HepG2 (cell line): ENCODE measurements around the gene TLE1. TPM values are rescaled to one million over a fixed set of nuclear protein-coding genes. Genes with fewer than 3 reads are reported as not detected.
A peak's percentile ranks its signal among the peaks of the same experiment; 100 is the strongest.

Experiments used
- AGO2 ChIP-seq: fragments of 200-400 bp; formaldehyde crosslinking; optimal IDR thresholded peaks from 2 replicates; pipeline ENCODE3; 2017; ENCODE audit warnings: mild to moderate bottlenecking, low read depth, low read length, moderate library complexity
- CEBPG ChIP-seq: IDR thresholded peaks from 2 replicates; pipeline ENCODE4 v1.6.1; 2016
- EP300 ChIP-seq, 3 experiments: sonication (generic) in 1 of 3; formaldehyde crosslinking in 1 of 3; IDR thresholded peaks; 2 replicates each; pipeline versions ENCODE4 v1.5.1 to v1.6.1; 2011 to 2020; ENCODE audit warnings: low read depth in 2 of 3, low read length in 2 of 3, borderline replicate concordance in 1 of 3, improper control_type of control experiment in 1 of 3, mild to moderate bottlenecking in 1 of 3, missing genetic modification reagents in 1 of 3, moderate library complexity in 1 of 3
- EZH2 ChIP-seq: conservative IDR thresholded peaks from 2 replicates; pipeline ENCODE4 v1.6.1; 2012; ENCODE audit warnings: mild to moderate bottlenecking, low read depth, low read length, moderate library complexity
- HCFC1 ChIP-seq: fragments of 150-350 bp; IDR thresholded peaks from 2 replicates; pipeline ENCODE4 v1.6.1; 2014; ENCODE audit warnings: low read depth, low read length
- HNF4G ChIP-seq, 2 experiments: sonication (generic) in 1 of 2; formaldehyde crosslinking in 1 of 2; IDR thresholded peaks; 2 replicates each; pipeline versions ENCODE4 v1.4.0 to v1.6.1; 2011 to 2020; ENCODE audit warnings: borderline replicate concordance in 2 of 2, low read depth in 2 of 2, mild to moderate bottlenecking in 2 of 2, low read length in 1 of 2, missing genetic modification reagents in 1 of 2, moderate library complexity in 1 of 2
- IRF2 ChIP-seq: IDR thresholded peaks from 2 replicates; pipeline ENCODE4 v1.6.1; 2018; ENCODE audit warnings: missing genetic modification reagents, missing compliant biosample characterization
- KDM6A ChIP-seq: IDR thresholded peaks from 2 replicates; pipeline ENCODE4 v1.6.1; 2016; ENCODE audit warnings: low read depth
- NR2F1 ChIP-seq, 2 experiments: fragments of 450-650 bp in 1 of 2; formaldehyde crosslinking in 1 of 2; IDR thresholded peaks; 2 replicates each; pipeline versions ENCODE4 v1.5.0 to v1.6.1; 2016 to 2020; ENCODE audit warnings: mild to moderate bottlenecking in 1 of 2, missing compliant biosample characterization in 1 of 2, missing genetic modification reagents in 1 of 2, moderate library complexity in 1 of 2
- SALL1 ChIP-seq: sonication (generic); formaldehyde crosslinking; IDR thresholded peaks from 2 replicates; pipeline ENCODE4 v1.8.0; 2022; ENCODE audit warnings: mild to moderate bottlenecking, missing genetic modification reagents
- THAP11 ChIP-seq: IDR thresholded peaks from 2 replicates; pipeline ENCODE4 v1.6.1; 2016; ENCODE audit warnings: missing biosample characterization, missing genetic modification reagents
- ZNF350 ChIP-seq: sonication (generic); formaldehyde crosslinking; IDR thresholded peaks from 2 replicates; pipeline ENCODE4 v1.4.0; 2020; ENCODE audit warnings: mild to moderate bottlenecking, low read depth, missing genetic modification reagents, borderline replicate concordance
- ZNF709 ChIP-seq: sonication (generic); formaldehyde crosslinking; IDR thresholded peaks from 2 replicates; pipeline ENCODE4 v1.5.0; 2020; ENCODE audit warnings: mild to moderate bottlenecking, missing genetic modification reagents
- ZNF746 ChIP-seq: sonication (generic); formaldehyde crosslinking; IDR thresholded peaks from 2 replicates; pipeline ENCODE4 v1.8.0; 2022; ENCODE audit warnings: mild to moderate bottlenecking, missing genetic modification reagents
- ZNF839 ChIP-seq: sonication (generic); formaldehyde crosslinking; IDR thresholded peaks from 2 replicates; pipeline ENCODE4 v1.4.0; 2020; ENCODE audit warnings: missing genetic modification reagents, mild to moderate bottlenecking, borderline replicate concordance
- polyA plus RNA-seq, 8 experiments: library from polyadenylated mRNA; depleted of rRNA in 3 of 8; stranded (reverse) in 7 of 8; unstranded in 1 of 8; fragments of >200 nt; fragmentation: Illumina TruSeq in 4 of 8; extraction: Trizol in 4 of 8; gene quantifications; 2 replicates each; pipeline versions ENCODE4 v1.2.1 to v1.2.3, GENCODE V29; 2011 to 2016; ENCODE audit warnings: low read depth in 4 of 8, missing spikeins in 1 of 8, mixed read lengths in 1 of 8; ENCODE audit not compliant: insufficient read depth in 1 of 8
- total RNA-seq, 5 experiments: library from RNA; depleted of rRNA; stranded (reverse); fragments of >200 nt; fragmentation: Illumina TruSeq; extraction: Trizol; gene quantifications; 2 replicates each; pipeline ENCODE4 v1.2.3, GENCODE V29; 2016; ENCODE audit warnings: low read depth in 1 of 5
- TF ChIP-seq, protein P1 (sequence below): sonication (generic); formaldehyde crosslinking; conservative IDR thresholded peaks from 2 replicates; pipeline ENCODE4 v1.4.0; 2020; ENCODE audit warnings: mild to moderate bottlenecking, missing genetic modification reagents, moderate library complexity
- TF ChIP-seq, protein P2 (sequence below): sonication (generic); formaldehyde crosslinking; IDR thresholded peaks from 2 replicates; pipeline ENCODE4 v1.8.0; 2022; ENCODE audit warnings: mild to moderate bottlenecking, missing genetic modification reagents
- TF ChIP-seq, protein P3 (sequence below): sonication (generic); formaldehyde crosslinking; IDR thresholded peaks from 2 replicates; pipeline ENCODE4 v1.5.0; 2020; ENCODE audit warnings: mild to moderate bottlenecking, missing genetic modification reagents
- TF ChIP-seq, protein P4 (sequence below): IDR thresholded peaks from 2 replicates; pipeline ENCODE4 v1.6.1; 2016; ENCODE audit warnings: low read depth

The TLE1 gene
- total and polyA plus RNA-seq, 2 of the 13 experiments (the other 11 are each of a cell fraction or from before 2014, with no cell fraction given), result 35.9 to 109 TPM

DNA sequence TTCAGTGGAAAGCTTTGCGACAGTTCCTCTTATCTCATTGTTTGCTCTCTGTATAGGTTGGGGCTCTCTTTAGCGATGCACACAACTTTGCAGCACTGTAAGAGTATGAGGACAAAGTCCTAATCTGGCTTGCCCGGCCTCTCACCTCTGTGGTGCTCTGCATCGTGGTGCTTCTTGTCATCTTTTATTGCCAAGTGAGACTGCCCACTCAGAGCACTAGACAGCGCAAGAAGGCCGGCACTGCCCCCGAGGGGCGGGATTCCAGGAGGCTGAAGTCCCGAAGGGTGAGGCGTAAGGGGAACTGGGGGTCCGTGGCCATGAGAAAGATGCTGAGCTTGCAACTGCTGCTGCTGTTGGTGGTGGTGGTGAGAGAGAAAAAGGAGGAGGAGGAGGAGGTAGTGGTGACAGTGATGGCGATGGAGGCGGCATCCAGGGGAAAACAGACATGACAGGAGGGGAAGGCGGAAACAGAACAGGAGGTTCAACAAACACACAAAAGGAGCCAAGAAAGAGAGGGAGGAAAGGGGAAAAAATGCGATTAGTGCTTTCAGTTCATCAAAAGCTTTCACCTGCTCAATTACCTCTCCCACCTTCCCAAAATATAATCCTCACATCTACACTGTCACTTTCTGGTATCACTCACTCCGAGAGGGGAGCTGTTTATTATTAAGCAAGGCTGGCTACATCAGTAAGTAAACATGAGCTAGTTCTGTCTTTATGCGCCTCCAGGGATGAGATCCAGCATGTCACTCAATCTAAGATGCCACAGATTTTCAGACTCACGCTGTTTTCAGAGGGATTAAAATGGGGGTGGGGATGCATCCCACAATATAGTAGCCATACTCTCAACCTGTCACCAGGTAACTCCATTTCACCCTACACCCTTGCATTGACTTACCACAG lies 55.1 kb downstream of the TLE1 start (continued):
- TF ChIP-seq, protein P1, sequence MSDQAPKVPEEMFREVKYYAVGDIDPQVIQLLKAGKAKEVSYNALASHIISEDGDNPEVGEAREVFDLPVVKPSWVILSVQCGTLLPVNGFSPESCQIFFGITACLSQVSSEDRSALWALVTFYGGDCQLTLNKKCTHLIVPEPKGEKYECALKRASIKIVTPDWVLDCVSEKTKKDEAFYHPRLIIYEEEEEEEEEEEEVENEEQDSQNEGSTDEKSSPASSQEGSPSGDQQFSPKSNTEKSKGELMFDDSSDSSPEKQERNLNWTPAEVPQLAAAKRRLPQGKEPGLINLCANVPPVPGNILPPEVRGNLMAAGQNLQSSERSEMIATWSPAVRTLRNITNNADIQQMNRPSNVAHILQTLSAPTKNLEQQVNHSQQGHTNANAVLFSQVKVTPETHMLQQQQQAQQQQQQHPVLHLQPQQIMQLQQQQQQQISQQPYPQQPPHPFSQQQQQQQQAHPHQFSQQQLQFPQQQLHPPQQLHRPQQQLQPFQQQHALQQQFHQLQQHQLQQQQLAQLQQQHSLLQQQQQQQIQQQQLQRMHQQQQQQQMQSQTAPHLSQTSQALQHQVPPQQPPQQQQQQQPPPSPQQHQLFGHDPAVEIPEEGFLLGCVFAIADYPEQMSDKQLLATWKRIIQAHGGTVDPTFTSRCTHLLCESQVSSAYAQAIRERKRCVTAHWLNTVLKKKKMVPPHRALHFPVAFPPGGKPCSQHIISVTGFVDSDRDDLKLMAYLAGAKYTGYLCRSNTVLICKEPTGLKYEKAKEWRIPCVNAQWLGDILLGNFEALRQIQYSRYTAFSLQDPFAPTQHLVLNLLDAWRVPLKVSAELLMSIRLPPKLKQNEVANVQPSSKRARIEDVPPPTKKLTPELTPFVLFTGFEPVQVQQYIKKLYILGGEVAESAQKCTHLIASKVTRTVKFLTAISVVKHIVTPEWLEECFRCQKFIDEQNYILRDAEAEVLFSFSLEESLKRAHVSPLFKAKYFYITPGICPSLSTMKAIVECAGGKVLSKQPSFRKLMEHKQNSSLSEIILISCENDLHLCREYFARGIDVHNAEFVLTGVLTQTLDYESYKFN, result peak; percentile 77
- TF ChIP-seq EZH2, result no peak
- peak; percentile 47 for TF ChIP-seq THAP11 (CRISPR knock-in tag)
- no peak for TF ChIP-seq AGO2
- TF ChIP-seq EP300 (IDR thresholded peaks at IDR 0.05; ENCODE audit: low read depth in 2 of 2, low read length in 2 of 2), result peak in 1 of 2 experiments; percentile 47; a peak in 1 of 4 replicates
- peak; percentile 25; the same call in 1 of the 2 replicates for TF ChIP-seq EP300 (CRISPR knock-in tag; IDR thresholded peaks at IDR 0.05; ENCODE audit: borderline replicate concordance)
- TF ChIP-seq, protein P2, sequence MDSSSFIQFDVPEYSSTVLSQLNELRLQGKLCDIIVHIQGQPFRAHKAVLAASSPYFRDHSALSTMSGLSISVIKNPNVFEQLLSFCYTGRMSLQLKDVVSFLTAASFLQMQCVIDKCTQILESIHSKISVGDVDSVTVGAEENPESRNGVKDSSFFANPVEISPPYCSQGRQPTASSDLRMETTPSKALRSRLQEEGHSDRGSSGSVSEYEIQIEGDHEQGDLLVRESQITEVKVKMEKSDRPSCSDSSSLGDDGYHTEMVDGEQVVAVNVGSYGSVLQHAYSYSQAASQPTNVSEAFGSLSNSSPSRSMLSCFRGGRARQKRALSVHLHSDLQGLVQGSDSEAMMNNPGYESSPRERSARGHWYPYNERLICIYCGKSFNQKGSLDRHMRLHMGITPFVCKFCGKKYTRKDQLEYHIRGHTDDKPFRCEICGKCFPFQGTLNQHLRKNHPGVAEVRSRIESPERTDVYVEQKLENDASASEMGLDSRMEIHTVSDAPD, result no peak
- peak; percentile 99 for TF ChIP-seq ZNF709 (CRISPR knock-in tag)
- no peak for TF ChIP-seq ZNF746 (CRISPR knock-in tag)
- TF ChIP-seq IRF2 (CRISPR knock-in tag), result peak; percentile 37; the same call in 1 of the 2 replicates
- TF ChIP-seq, protein P3, sequence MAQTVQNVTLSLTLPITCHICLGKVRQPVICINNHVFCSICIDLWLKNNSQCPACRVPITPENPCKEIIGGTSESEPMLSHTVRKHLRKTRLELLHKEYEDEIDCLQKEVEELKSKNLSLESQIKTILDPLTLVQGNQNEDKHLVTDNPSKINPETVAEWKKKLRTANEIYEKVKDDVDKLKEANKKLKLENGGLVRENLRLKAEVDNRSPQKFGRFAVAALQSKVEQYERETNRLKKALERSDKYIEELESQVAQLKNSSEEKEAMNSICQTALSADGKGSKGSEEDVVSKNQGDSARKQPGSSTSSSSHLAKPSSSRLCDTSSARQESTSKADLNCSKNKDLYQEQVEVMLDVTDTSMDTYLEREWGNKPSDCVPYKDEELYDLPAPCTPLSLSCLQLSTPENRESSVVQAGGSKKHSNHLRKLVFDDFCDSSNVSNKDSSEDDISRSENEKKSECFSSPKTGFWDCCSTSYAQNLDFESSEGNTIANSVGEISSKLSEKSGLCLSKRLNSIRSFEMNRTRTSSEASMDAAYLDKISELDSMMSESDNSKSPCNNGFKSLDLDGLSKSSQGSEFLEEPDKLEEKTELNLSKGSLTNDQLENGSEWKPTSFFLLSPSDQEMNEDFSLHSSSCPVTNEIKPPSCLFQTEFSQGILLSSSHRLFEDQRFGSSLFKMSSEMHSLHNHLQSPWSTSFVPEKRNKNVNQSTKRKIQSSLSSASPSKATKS (CRISPR knock-in tag), result no peak
- peak; percentile 48; the same call in 1 of the 2 replicates for TF ChIP-seq ZNF350 (CRISPR knock-in tag)
- no peak for TF ChIP-seq HCFC1
- TF ChIP-seq CEBPG (CRISPR knock-in tag), result peak; percentile 35; the same call in 1 of the 2 replicates
- TF ChIP-seq, protein P4, sequence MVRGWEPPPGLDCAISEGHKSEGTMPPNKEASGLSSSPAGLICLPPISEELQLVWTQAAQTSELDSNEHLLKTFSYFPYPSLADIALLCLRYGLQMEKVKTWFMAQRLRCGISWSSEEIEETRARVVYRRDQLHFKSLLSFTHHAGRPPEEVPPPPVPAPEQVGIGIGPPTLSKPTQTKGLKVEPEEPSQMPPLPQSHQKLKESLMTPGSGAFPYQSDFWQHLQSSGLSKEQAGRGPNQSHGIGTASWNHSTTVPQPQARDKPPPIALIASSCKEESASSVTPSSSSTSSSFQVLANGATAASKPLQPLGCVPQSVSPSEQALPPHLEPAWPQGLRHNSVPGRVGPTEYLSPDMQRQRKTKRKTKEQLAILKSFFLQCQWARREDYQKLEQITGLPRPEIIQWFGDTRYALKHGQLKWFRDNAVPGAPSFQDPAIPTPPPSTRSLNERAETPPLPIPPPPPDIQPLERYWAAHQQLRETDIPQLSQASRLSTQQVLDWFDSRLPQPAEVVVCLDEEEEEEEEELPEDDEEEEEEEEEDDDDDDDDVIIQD (CRISPR knock-in tag), result peak; percentile 54; the same call in 1 of the 2 replicates
- peak; percentile 73; the same call in 1 of the 2 replicates for TF ChIP-seq HNF4G (IDR thresholded peaks at IDR 0.05; ENCODE audit: borderline replicate concordance, low read depth, low read length)
- TF ChIP-seq HNF4G (CRISPR knock-in tag; IDR thresholded peaks at IDR 0.05; ENCODE audit: borderline replicate concordance, low read depth), result peak; percentile 83; the same call in 1 of the 2 replicates
- TF ChIP-seq KDM6A, result peak; percentile 69
- no peak for TF ChIP-seq NR2F1 (CRISPR knock-in tag; IDR thresholded peaks at IDR 0.05)
- peak; percentile 89 for TF ChIP-seq SALL1 (CRISPR knock-in tag)
- TF ChIP-seq ZNF839 (CRISPR knock-in tag), result no peak
